Osteocyte (in vitro differentiated cells): ENCODE measurements around the gene SUCLG2. TPM values are rescaled to one million over a fixed set of nuclear protein-coding genes. Genes with fewer than 3 reads are reported as not detected.

Experiments used
- DNase-seq: peaks from one replicate; pipeline ENCODE4 v3.0.0; 2021; ENCODE audit warnings: mixed read lengths; ENCODE audit not compliant: unreplicated experiment; ENCODE audit errors: extremely low spot score
- H3K27ac Mint-ChIP-seq: one replicate; pipeline ENCODE4 v1.8.0; 2021; ENCODE audit warnings: mild to moderate bottlenecking, mixed read lengths; ENCODE audit not compliant: unreplicated experiment
- H3K27me3 Mint-ChIP-seq: one replicate; pipeline ENCODE4 v1.8.0; 2021; ENCODE audit warnings: mixed read lengths; ENCODE audit not compliant: unreplicated experiment
- H3K36me3 Mint-ChIP-seq: one replicate; pipeline ENCODE4 v1.8.0; 2021; ENCODE audit warnings: mixed read lengths; ENCODE audit not compliant: unreplicated experiment
- H3K4me1 Mint-ChIP-seq: one replicate; pipeline ENCODE4 v1.8.0; 2021; ENCODE audit warnings: mixed read lengths; ENCODE audit not compliant: unreplicated experiment
- H3K4me3 Mint-ChIP-seq: one replicate; pipeline ENCODE4 v1.8.0; 2021; ENCODE audit warnings: mild to moderate bottlenecking, moderate library complexity, mixed read lengths; ENCODE audit not compliant: unreplicated experiment
- H3K9me3 Mint-ChIP-seq: one replicate; pipeline ENCODE4 v1.8.0; 2021; ENCODE audit warnings: mixed read lengths; ENCODE audit not compliant: unreplicated experiment
- total RNA-seq: library from RNA; stranded (reverse); gene quantifications from 2 replicates; pipeline ENCODE4 v1.2.1, GENCODE V29; 2021
- TF ChIP-seq, protein P1 (sequence below): fragments of 200-600 bp; sonication (generic); IDR thresholded peaks from 2 replicates; pipeline ENCODE4 v1.5.0; 2021; ENCODE audit warnings: antibody characterized with exemption, mild to moderate bottlenecking, moderate library complexity

The SUCLG2 gene
- total RNA-seq, 1 donor from 2014 or later: 32.1 TPM

DNA sequence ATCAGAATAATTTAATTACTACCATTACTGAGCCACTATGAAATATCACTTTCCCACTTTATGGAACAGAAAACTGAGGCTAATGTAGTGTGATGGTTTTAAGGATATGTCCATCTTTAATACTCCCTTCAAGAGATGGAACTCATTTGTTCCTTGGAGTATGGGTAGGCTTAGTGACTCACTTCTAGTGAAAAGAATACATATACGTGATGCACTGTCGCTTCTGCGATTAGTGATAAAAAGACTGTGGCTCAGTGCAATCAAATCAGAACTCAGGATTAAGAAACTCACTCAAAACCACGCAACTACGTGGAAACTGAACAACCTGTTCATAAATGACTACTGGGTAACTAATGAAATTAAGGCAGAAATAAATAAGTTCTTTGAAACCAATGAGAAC is 216.6 kb downstream of the SUCLG2 start:
- Mint-ChIP-seq H3K4me3 (no peak overlapping the region), H3K36me3 (no peaks in the 10 kb centered on the region), H3K9me3 (no peaks in the 10 kb centered on the region), H3K27me3 (no peaks in the 10 kb centered on the region), H3K27ac (no peak overlapping the region), H3K4me1 (no peaks in the 10 kb centered on the region)
- TF ChIP-seq, protein P1, sequence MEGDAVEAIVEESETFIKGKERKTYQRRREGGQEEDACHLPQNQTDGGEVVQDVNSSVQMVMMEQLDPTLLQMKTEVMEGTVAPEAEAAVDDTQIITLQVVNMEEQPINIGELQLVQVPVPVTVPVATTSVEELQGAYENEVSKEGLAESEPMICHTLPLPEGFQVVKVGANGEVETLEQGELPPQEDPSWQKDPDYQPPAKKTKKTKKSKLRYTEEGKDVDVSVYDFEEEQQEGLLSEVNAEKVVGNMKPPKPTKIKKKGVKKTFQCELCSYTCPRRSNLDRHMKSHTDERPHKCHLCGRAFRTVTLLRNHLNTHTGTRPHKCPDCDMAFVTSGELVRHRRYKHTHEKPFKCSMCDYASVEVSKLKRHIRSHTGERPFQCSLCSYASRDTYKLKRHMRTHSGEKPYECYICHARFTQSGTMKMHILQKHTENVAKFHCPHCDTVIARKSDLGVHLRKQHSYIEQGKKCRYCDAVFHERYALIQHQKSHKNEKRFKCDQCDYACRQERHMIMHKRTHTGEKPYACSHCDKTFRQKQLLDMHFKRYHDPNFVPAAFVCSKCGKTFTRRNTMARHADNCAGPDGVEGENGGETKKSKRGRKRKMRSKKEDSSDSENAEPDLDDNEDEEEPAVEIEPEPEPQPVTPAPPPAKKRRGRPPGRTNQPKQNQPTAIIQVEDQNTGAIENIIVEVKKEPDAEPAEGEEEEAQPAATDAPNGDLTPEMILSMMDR: no peak
- no peak for DNase-seq

DNA sequence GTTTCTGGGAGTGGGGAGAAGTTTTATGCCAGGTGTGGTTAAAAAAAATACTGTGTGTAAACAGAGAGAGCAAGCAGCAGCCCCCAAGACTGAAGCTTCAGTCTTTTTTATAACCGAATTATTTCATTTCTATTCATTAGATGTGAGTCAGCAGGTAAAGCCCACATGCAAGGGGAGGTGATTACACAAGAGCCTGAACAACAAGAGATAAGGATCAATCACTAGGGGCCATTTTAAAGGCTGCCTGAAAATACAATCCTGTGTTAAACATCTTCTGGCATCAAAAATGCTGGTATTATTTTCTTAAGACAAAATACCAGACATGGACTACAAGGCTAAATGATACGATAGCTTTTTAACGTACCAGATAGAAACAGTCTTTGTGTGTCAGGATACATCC is 217.3 kb downstream of the SUCLG2 start:
- Mint-ChIP-seq H3K27me3 (no peaks in the 10 kb centered on the region), H3K4me1 (no peaks in the 10 kb centered on the region), H3K27ac (no peak overlapping the region), H3K4me3 (no peak overlapping the region), H3K36me3 (no peaks in the 10 kb centered on the region), H3K9me3 (no peaks in the 10 kb centered on the region)
- DNase-seq: no peak
- TF ChIP-seq, protein P1: no peak

DNA sequence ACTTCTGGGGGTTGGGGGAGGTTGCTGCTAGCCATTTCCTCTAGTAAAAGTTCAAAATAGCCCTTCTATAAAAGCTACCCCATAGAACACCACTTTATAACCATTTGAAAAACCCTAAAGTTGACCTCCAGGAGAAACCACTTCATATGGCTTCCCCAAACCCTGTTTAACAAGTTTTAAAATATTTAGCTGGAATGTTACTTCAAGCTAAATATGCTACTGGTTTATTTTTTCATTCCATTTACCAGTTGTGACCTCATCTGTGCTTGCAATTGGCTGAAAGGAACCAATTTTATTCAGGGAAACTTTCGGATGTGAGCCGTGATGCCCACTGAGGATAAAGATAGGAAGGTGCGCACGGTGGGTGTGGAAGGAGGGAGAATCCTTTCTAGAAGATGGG is 221.3 kb downstream of the SUCLG2 start:
- Mint-ChIP-seq H3K27ac (no peak overlapping the region), H3K9me3 (peaks cover 15% of the 10 kb centered on the region)

DNA sequence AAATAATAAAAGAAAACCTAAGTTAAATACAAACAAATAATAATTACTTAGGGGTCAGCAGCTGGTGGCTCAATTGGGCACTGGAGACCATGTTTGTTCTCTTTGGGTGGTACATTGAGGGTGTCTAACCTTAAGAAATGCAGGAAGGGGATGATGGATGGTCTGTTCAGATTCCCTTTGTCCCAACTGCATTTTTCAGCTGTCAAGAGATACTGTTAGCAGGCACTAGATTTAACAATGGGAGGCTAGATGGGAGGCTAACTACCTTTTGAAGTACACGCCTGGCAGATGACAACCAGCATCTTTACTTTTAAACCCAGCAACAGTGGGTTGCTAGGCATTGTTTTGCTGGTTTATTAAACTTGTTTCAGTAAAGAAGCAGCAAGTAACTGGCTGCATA is 222.5 kb downstream of the SUCLG2 start:
- Mint-ChIP-seq H3K4me3 (no peak overlapping the region), H3K27ac (no peak overlapping the region), H3K27me3 (no peaks in the 10 kb centered on the region), H3K36me3 (peaks cover 9% of the 10 kb centered on the region), H3K9me3 (peaks cover 15% of the 10 kb centered on the region), H3K4me1 (no peaks in the 10 kb centered on the region)
- TF ChIP-seq, protein P1: no peak
- no peak for DNase-seq

More for the DNA sequence above, 221.3 kb downstream of the SUCLG2 start:
- Mint-ChIP-seq H3K4me1 (no peaks in the 10 kb centered on the region), H3K27me3 (no peaks in the 10 kb centered on the region), H3K4me3 (no peak overlapping the region), H3K36me3 (peaks cover 9% of the 10 kb centered on the region)
- DNase-seq: no peak
- TF ChIP-seq, protein P1: no peak

DNA sequence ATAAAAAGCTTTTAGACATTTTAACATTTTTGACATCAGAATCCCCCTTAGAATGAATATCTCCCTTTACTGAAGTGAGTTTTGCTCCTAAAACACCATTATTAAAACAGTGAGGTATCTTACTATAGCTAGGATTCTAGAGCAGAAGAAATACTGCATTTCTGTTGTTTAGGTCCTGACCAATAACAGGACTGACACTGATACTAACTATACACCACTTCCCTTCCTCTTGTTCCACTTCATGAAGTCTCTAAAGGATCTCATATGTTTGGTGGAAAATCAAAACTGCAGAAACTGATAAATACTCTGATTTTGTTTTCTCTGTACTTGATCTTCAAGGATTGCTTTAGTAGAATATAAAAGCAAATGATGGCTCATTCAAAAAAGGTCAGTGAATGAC is 230.7 kb downstream of the SUCLG2 start:
- Mint-ChIP-seq H3K27ac (no peak overlapping the region), H3K36me3 (peaks cover 5% of the 10 kb centered on the region), H3K9me3 (peaks cover 15% of the 10 kb centered on the region), H3K4me3 (no peak overlapping the region), H3K27me3 (no peaks in the 10 kb centered on the region), H3K4me1 (peaks cover 7% of the 10 kb centered on the region)
- TF ChIP-seq, protein P1: no peak
- DNase-seq: no peak
